Activated T-cell treated with anti-CD3 and anti-CD28 coated beads for 24 hours (primary cell): Measurements from ENCODE around the gene MPPE1.
"Not testable (repeated sequence)": the region's sequence is repeated elsewhere in the genome, so short reads cannot be mapped to it uniquely, and the experiment has no call there.

Experiments
- DNase-seq: peaks from one replicate; pipeline ENCODE4 v3.0.0-alpha.2; 2020; ENCODE audit warnings: low read depth

Gene MPPE1

GRCh38 chr18:11925800-11926481 is 17.8 kb upstream of the MPPE1 start:
- no peak for DNase-seq

- no peak for DNase-seq
Observed at GRCh38 chr18:11923450-11923849, 15.3 kb upstream of the MPPE1 start.

GRCh38 chr18:11919522-11919921 is 11.4 kb upstream of the MPPE1 start:
- DNase-seq: not testable (repeated sequence)

GRCh38 chr18:11916880-11917279 is 8.8 kb upstream of the MPPE1 start:
- DNase-seq: not testable (repeated sequence)

GRCh38 chr18:11909591-11910026 is 1.5 kb upstream of the MPPE1 start:
- DNase-seq: no peak

GRCh38 chr18:11909061-11909455 is 941 bp upstream of the MPPE1 start:
- no peak for DNase-seq

GRCh38 chr18:11906926-11907874 is 917 bp downstream of the MPPE1 start:
- DNase-seq: no peak

GRCh38 chr18:11906176-11906575 is 1.9 kb downstream of the MPPE1 start:
- no peak for DNase-seq

- DNase-seq: no peak
Observed at GRCh38 chr18:11905613-11906012, 2.5 kb downstream of the MPPE1 start.

- DNase-seq: no peak
Observed at GRCh38 chr18:11902522-11903292, 5.4 kb downstream of the MPPE1 start.

GRCh38 chr18:11901826-11902438 is 6.2 kb downstream of the MPPE1 start:
- DNase-seq: no peak

GRCh38 chr18:11899063-11899462 is 9.1 kb downstream of the MPPE1 start:
- DNase-seq: no peak

GRCh38 chr18:11897781-11898180 is 10.3 kb downstream of the MPPE1 start:
- DNase-seq: no peak

- not testable (repeated sequence) for DNase-seq
Observed at GRCh38 chr18:11892438-11892837, 15.7 kb downstream of the MPPE1 start.

- no peak for DNase-seq
Observed at GRCh38 chr18:11891737-11892136, 16.4 kb downstream of the MPPE1 start.

- DNase-seq: no peak
Observed at GRCh38 chr18:11889284-11889683, 18.8 kb downstream of the MPPE1 start.

GRCh38 chr18:11888726-11889125 is 19.4 kb downstream of the MPPE1 start:
- no peak for DNase-seq

- no peak for DNase-seq
Observed at GRCh38 chr18:11887328-11888128, 20.6 kb downstream of the MPPE1 start.

GRCh38 chr18:11886577-11887110 is 21.5 kb downstream of the MPPE1 start:
- no peak for DNase-seq

GRCh38 chr18:11885278-11885947 is 22.7 kb downstream of the MPPE1 start:
- no peak for DNase-seq
